ENCODE data around the gene LYRM7.

- TF ChIP-seq, protein P1, sequence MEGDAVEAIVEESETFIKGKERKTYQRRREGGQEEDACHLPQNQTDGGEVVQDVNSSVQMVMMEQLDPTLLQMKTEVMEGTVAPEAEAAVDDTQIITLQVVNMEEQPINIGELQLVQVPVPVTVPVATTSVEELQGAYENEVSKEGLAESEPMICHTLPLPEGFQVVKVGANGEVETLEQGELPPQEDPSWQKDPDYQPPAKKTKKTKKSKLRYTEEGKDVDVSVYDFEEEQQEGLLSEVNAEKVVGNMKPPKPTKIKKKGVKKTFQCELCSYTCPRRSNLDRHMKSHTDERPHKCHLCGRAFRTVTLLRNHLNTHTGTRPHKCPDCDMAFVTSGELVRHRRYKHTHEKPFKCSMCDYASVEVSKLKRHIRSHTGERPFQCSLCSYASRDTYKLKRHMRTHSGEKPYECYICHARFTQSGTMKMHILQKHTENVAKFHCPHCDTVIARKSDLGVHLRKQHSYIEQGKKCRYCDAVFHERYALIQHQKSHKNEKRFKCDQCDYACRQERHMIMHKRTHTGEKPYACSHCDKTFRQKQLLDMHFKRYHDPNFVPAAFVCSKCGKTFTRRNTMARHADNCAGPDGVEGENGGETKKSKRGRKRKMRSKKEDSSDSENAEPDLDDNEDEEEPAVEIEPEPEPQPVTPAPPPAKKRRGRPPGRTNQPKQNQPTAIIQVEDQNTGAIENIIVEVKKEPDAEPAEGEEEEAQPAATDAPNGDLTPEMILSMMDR (conservative IDR thresholded peaks at IDR 0.05) = no peak
- no peak for TF ChIP-seq ZFX (IDR thresholded peaks at IDR 0.05)
Observed at GRCh38 chr5:131223751-131224386, 53.1 kb downstream of the LYRM7 start.

Measured in C4-2B (cell line).